Endothelial cell of umbilical vein (primary cell): Measurements from ENCODE around the gene BHLHA15. TPM values are rescaled to one million over a fixed set of nuclear protein-coding genes. Genes with fewer than 3 reads are reported as not detected.

Experiments used
- BruUV-seq: library from RNA; stranded (reverse); fragments of 400-500 nt; replicated peaks from 2 replicates; lab custom pipeline; 2021; lab: Mats Ljungman, UMichigan
- CTCF ChIA-PET: fragments of 300-600, 350-600 bp; sonication (Branson Sonifier 250); formaldehyde crosslinking; loops from one replicate; lab custom pipeline; 2021; ENCODE audit warnings: antibody characterized with exemption, inconsistent platforms; lab: Charles Lee
- POLR2A ChIA-PET: fragments of 300-600, 350-600 bp; sonication (Branson Sonifier 250); formaldehyde crosslinking; loops from one replicate; lab custom pipeline; 2021; ENCODE audit warnings: antibody characterized with exemption, inconsistent platforms; lab: Charles Lee
- DNase-seq: peaks from one replicate; pipeline ENCODE4 v3.0.0-alpha.2; 2011; ENCODE audit warnings: low read depth, low spot score
- FAIRE-seq: peaks from 2 replicates; lab custom pipeline; 2011; peaks lifted over from hg19 to GRCh38; lab: Jason Lieb, UNC
- H2AFZ ChIP-seq: 2 replicates; pipeline ENCODE4 v1.6.0; 2012; ENCODE audit warnings: low read depth, low read length, control low read depth, inconsistent platforms
- H3K27ac ChIP-seq: 2 replicates; pipeline ENCODE4 v1.5.1; 2011; ENCODE audit warnings: low read depth, mild to moderate bottlenecking, control low read depth, low read length, moderate library complexity; ENCODE audit not compliant: insufficient read depth
- H3K27me3 ChIP-seq, 2 experiments: 2 replicates each; pipeline versions ENCODE4 v1.6.0 to v1.6.1; 2011; ENCODE audit warnings: low read length in 2 of 2, mixed read lengths in 1 of 2; ENCODE audit not compliant: control insufficient read depth in 2 of 2, insufficient read depth in 2 of 2
- H3K36me3 ChIP-seq, 2 experiments: 2 replicates in 1 of 2; 3 replicates in 1 of 2; pipeline ENCODE4 v1.5.1; 2011; ENCODE audit warnings: low read length in 2 of 2, mild to moderate bottlenecking in 1 of 2, moderate library complexity in 1 of 2; ENCODE audit not compliant: control insufficient read depth in 2 of 2, insufficient read depth in 2 of 2; ENCODE audit errors: extremely low read depth in 1 of 2
- H3K4me1 ChIP-seq: 3 replicates; pipeline ENCODE4 v1.5.1; 2011; ENCODE audit warnings: mild to moderate bottlenecking, low read length; ENCODE audit not compliant: control insufficient read depth, insufficient read depth; ENCODE audit errors: extremely low read depth
- H3K4me2 ChIP-seq: 2 replicates; pipeline ENCODE4 v1.6.1; 2011; ENCODE audit warnings: low read length, control low read depth, mixed read lengths; ENCODE audit not compliant: insufficient read depth
- H3K4me3 ChIP-seq, 3 experiments: fragments of 200-600 bp in 1 of 3; sonication (generic), shearing (Covaris generic) in 1 of 3; replicated peaks in 1 of 3; 2 replicates each; pipeline ENCODE4 v1.5.1; 2011 to 2016; ENCODE audit warnings: control low read depth in 3 of 3, low read length in 3 of 3, mild to moderate bottlenecking in 2 of 3, inconsistent platforms in 1 of 3, low read depth in 1 of 3, moderate library complexity in 1 of 3; ENCODE audit not compliant: insufficient read depth in 1 of 3
- H3K79me2 ChIP-seq: 2 replicates; pipeline ENCODE4 v1.6.0; 2012; ENCODE audit warnings: low read length, inconsistent platforms; ENCODE audit not compliant: control insufficient read depth, insufficient read depth
- H3K9ac ChIP-seq: replicated peaks from 2 replicates; pipeline ENCODE3; 2011; ENCODE audit warnings: low read length, control low read depth; ENCODE audit not compliant: insufficient read depth; ENCODE audit errors: extremely low read depth
- H3K9me1 ChIP-seq: replicated peaks from 3 replicates; pipeline ENCODE4 v1.6.0; 2011; ENCODE audit warnings: mild to moderate bottlenecking, low read length; ENCODE audit not compliant: control insufficient read depth, insufficient read depth; ENCODE audit errors: extremely low read depth
- H3K9me3 ChIP-seq: replicated peaks from 2 replicates; pipeline ENCODE4 v1.5.1; 2012; ENCODE audit warnings: low read length, inconsistent platforms; ENCODE audit not compliant: control insufficient read depth, insufficient read depth
- H4K20me1 ChIP-seq: replicated peaks from 2 replicates; pipeline ENCODE3; 2011; ENCODE audit warnings: mild to moderate bottlenecking, low read length; ENCODE audit not compliant: control insufficient read depth, insufficient read depth; ENCODE audit errors: extremely low read depth
- CTCF ChIP-seq, 2 donors: IDR thresholded peaks; 1 replicate in 1 of 2; 2 replicates in 1 of 2; pipeline ENCODE4 v1.5.1; 2011; ENCODE audit warnings: low read length in 2 of 2, mild to moderate bottlenecking in 2 of 2, moderate library complexity in 2 of 2, control low read depth in 1 of 2, inconsistent platforms in 1 of 2, low read depth in 1 of 2; ENCODE audit not compliant: insufficient read depth in 1 of 2; ENCODE audit errors: extremely low read depth in 1 of 2
- EZH2 ChIP-seq: IDR thresholded peaks from 2 replicates; pipeline ENCODE4 v1.6.1; 2012; ENCODE audit warnings: borderline replicate concordance, low read depth, mild to moderate bottlenecking, moderate library complexity, low read length, inconsistent platforms; ENCODE audit not compliant: severe bottlenecking
- GATA2 ChIP-seq: IDR thresholded peaks from 2 replicates; pipeline ENCODE4 v1.7.0; 2011; ENCODE audit warnings: low read depth, mild to moderate bottlenecking, moderate library complexity, mixed read lengths, low read length; ENCODE audit not compliant: insufficient read length, insufficient read depth
- JUN ChIP-seq: IDR thresholded peaks from 2 replicates; pipeline ENCODE4 v1.6.1; 2011; ENCODE audit warnings: borderline replicate concordance, low read depth; ENCODE audit not compliant: insufficient read length, insufficient read depth
- MYC ChIP-seq: IDR thresholded peaks from one replicate; pipeline ENCODE4 v1.6.1; 2011; ENCODE audit warnings: mild to moderate bottlenecking, low read depth, low read length
- dilution Hi-C: fragments of 300-500 bp; cut with MboI; formaldehyde crosslinking; loops from one replicate; pipeline ENCODE4 v1.15.0; 2019; ENCODE audit warnings: low sequenced_read_pairs; ENCODE audit not compliant: extremely low pct_ligation_motif_present
- intact Hi-C: fragments of 100-400 bp; cut with micrococcal nuclease; formaldehyde crosslinking; loops from one replicate; pipeline ENCODE4 v1.10.0; 2022
- polyA plus RNA-seq, 4 experiments: library from polyadenylated mRNA; depleted of rRNA in 3 of 4; stranded (reverse) in 3 of 4; unstranded in 1 of 4; fragments of >200 nt; gene quantifications; 2 replicates each; pipeline versions ENCODE4 v1.2.1 to v1.2.3, GENCODE V29; 2011 to 2012; ENCODE audit warnings: missing spikeins in 1 of 4
- total RNA-seq: library from RNA; stranded (reverse); gene quantifications from 2 replicates; pipeline ENCODE4 v1.2.3, GENCODE V29; 2021
- TF ChIP-seq, protein P1 (sequence below): IDR thresholded peaks from 2 replicates; pipeline ENCODE4 v1.6.1; 2011; ENCODE audit not compliant: insufficient read depth, insufficient read length

BHLHA15 gene
- total and polyA plus RNA-seq, 2 donors (not counting 3 experiments of a cell fraction or from before 2014, with no cell fraction given) = 0.81 to 1.2 TPM

DNA sequence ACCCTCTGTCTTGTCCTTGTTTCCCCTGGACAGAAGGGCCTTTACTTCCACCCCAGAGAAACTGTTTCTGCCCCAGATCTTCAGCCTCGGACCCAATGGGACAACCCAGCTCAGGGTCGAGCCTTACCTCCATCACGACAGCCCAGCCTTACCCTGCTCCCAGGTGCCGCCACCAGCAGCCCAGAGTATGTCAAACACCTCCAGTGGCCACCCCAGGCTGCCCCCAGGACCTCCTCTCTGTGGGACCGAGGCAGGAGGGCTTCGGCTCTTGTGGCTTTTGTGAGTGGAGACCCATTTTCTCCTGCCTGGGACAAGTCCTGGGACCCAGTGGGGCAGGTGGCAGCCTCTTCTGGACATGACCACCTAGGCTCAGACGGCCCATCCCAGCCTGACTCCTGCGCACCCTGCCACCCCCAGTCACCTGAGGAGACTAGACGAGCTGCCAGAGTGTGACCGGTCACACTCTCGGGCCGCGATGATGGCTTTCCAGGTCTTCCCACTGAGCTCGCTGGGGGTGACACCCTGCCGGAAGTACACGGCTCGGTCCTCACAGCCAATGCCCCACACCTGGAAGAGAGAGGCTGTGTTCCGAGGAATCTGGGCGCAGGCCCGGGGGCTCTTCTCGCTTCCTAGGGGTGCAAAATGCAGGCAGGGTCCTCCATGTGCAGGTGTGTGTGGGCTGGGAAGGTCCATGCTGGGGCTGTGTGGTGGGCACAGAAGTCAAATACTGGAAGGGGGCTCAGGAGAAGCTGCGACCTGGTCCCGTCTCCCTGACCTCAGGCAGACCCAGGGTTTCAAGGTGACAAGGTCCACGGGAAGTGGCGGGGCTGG, 25.3 kb downstream of the BHLHA15 start:
- Histone ChIP-seq H3K27me3 (no peaks in the 10 kb centered on the region), H4K20me1 (no peaks in the 10 kb centered on the region), H3K79me2 (no peaks in the 10 kb centered on the region), H3K4me3 (no peak overlapping the region), H3K9me1 (no peaks in the 10 kb centered on the region), H3K27ac (no peak overlapping the region), H3K4me2 (no peak overlapping the region), H3K9ac (no peak overlapping the region), H3K9me3 (no peaks in the 10 kb centered on the region), H3K4me1 (no peaks in the 10 kb centered on the region), H2AFZ (no peak overlapping the region), H3K36me3 (peaks cover 5 to 36% of the 10 kb centered on the region in 2 experiments)
- TF ChIP-seq, protein P1, sequence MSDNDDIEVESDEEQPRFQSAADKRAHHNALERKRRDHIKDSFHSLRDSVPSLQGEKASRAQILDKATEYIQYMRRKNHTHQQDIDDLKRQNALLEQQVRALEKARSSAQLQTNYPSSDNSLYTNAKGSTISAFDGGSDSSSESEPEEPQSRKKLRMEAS = no peak
- TF ChIP-seq EZH2 = no peak
- dilution Hi-C loops (no loop called here), intact Hi-C loops (no loop called here)
- BruUV-seq = no TSS peak
- ChIA-PET CTCF (no interaction called here), POLR2A (interaction anchor here (0.6 kb wide), 1 partner anchor 20 kb away, joined by 3 read pairs; no protein-coding TSS in a partner anchor)
- DNase-seq (no peak), FAIRE-seq (no peak)

- Histone ChIP-seq H3K9me3 (no peaks in the 10 kb centered on the region), H3K27ac (no peak overlapping the region), H3K9ac (no peak overlapping the region), H3K27me3 (no peaks in the 10 kb centered on the region), H3K36me3 (peaks cover 8 to 33% of the 10 kb centered on the region in 2 experiments), H3K79me2 (no peaks in the 10 kb centered on the region), H2AFZ (no peak overlapping the region), H3K4me1 (no peaks in the 10 kb centered on the region), H3K4me3 (no peak overlapping the region), H3K9me1 (no peaks in the 10 kb centered on the region), H4K20me1 (no peaks in the 10 kb centered on the region), H3K4me2 (no peak overlapping the region)
- dilution Hi-C loops = no loop called here
- CTCF ChIA-PET = no interaction called here
- BruUV-seq = no TSS peak
- no peak for DNase-seq
- POLR2A ChIA-PET = no interaction called here
- no peak for FAIRE-seq
- no peak for TF ChIP-seq CTCF (IDR thresholded peaks at IDR 0.05; ENCODE audit: extremely low read depth in 1 of 2, insufficient read depth in 1 of 2, low read depth in 1 of 2, low read length in 2 of 2)
- no peak for TF ChIP-seq GATA2
- no peak for TF ChIP-seq EZH2
- no peak for TF ChIP-seq MYC
- no peak for TF ChIP-seq JUN
- intact Hi-C loops = no loop called here
Observed at GRCh38 chr7:98238076-98238475, 26.8 kb downstream of the BHLHA15 start.
